K562 (cell line): ENCODE measurements around the gene KIAA0319L. TPM values are rescaled to one million over a fixed set of nuclear protein-coding genes. Genes with fewer than 3 reads are reported as not detected.

Experiments used
- BCL6 ChIP-seq: fragments of 250-450 bp; sonication (Bioruptor Pico); IDR thresholded peaks from 2 replicates; pipeline ENCODE4 v1.4.0; 2020
- E2F8 ChIP-seq: fragments of 450-650 bp; IDR thresholded peaks from 2 replicates; pipeline ENCODE4 v1.7.1; 2018; ENCODE audit warnings: mild to moderate bottlenecking, low read depth; ENCODE audit not compliant: partially characterized antibody
- ETV1 ChIP-seq: fragments of 450-650 bp; conservative IDR thresholded peaks from 2 replicates; pipeline ENCODE4 v1.6.1; 2016; ENCODE audit warnings: missing genetic modification characterization, control low read depth, low read depth, missing compliant biosample characterization
- MCM3 ChIP-seq: fragments of 450-650 bp; IDR thresholded peaks from 2 replicates; pipeline ENCODE4 v1.6.1; 2016
- MTA3 ChIP-seq: fragments of 450-650 bp; formaldehyde crosslinking; IDR thresholded peaks from 2 replicates; pipeline ENCODE4 v1.6.1; 2017; ENCODE audit warnings: mild to moderate bottlenecking, borderline replicate concordance
- SIN3A ChIP-seq, 2 experiments: fragments of 150-350 bp in 1 of 2; IDR thresholded peaks; 2 replicates each; pipeline ENCODE4 v1.6.1; 2011 to 2016; ENCODE audit warnings: borderline replicate concordance in 2 of 2, low read depth in 2 of 2, low read length in 2 of 2, mild to moderate bottlenecking in 2 of 2, moderate library complexity in 2 of 2; ENCODE audit not compliant: control insufficient read depth in 1 of 2
- SMAD3 ChIP-seq: fragments of 450-650 bp; formaldehyde crosslinking; conservative IDR thresholded peaks from 2 replicates; pipeline ENCODE4 v1.4.0; 2020; ENCODE audit warnings: mild to moderate bottlenecking
- TOE1 ChIP-seq, 2 experiments: fragments of 450-650 bp in 1 of 2; sonication (generic) in 1 of 2; formaldehyde crosslinking in 1 of 2; IDR thresholded peaks; 2 replicates each; pipeline versions ENCODE4 v1.7.1 to v1.8.0; 2016 to 2022; ENCODE audit warnings: borderline replicate concordance in 2 of 2, mild to moderate bottlenecking in 2 of 2, antibody characterized with exemption in 1 of 2, inconsistent platforms in 1 of 2, low read depth in 1 of 2, missing genetic modification reagents in 1 of 2, moderate library complexity in 1 of 2
- ZC3H4 ChIP-seq: sonication (generic); formaldehyde crosslinking; IDR thresholded peaks from 2 replicates; pipeline ENCODE4 v1.9.0; 2021; ENCODE audit warnings: missing genetic modification reagents, borderline replicate concordance
- ZNF224 ChIP-seq: sonication (generic); formaldehyde crosslinking; IDR thresholded peaks from 2 replicates; pipeline ENCODE4 v1.8.0; 2022; ENCODE audit warnings: mild to moderate bottlenecking, missing genetic modification reagents
- ZNF318 ChIP-seq, 2 experiments: fragments of 450-650 bp; IDR thresholded peaks; 2 replicates each; pipeline ENCODE4 v1.6.1; 2016; ENCODE audit warnings: mild to moderate bottlenecking in 2 of 2, borderline replicate concordance in 1 of 2, low read depth in 1 of 2, moderate library complexity in 1 of 2
- ZNF324 ChIP-seq: fragments of 250-450 bp; sonication (Bioruptor Pico); IDR thresholded peaks from 2 replicates; pipeline ENCODE4 v1.4.0; 2020; ENCODE audit warnings: mild to moderate bottlenecking
- ZNF778 ChIP-seq: fragments of 450-650 bp; formaldehyde crosslinking; IDR thresholded peaks from 2 replicates; pipeline ENCODE4 v1.4.0; 2020; ENCODE audit warnings: mild to moderate bottlenecking, moderate library complexity
- polyA plus RNA-seq, 8 experiments: library from polyadenylated mRNA; depleted of rRNA in 4 of 8; stranded (reverse) in 5 of 8; unstranded in 3 of 8; fragments of >200 nt; fragmentation: Nextera tagmentation in 2 of 8; fragmentation: Illumina TruSeq in 1 of 8; extraction: Ambion mirVana in 2 of 8; extraction: Trizol in 1 of 8; gene quantifications; 2 replicates each; pipeline versions ENCODE4 v1.2.1 to v1.2.3, GENCODE V29; 2011 to 2014; ENCODE audit warnings: inconsistent platforms in 1 of 8, missing spikeins in 1 of 8
- total RNA-seq, 7 experiments: library from RNA; depleted of rRNA in 6 of 7; stranded (reverse); fragments of >200 nt in 6 of 7; fragmentation: Illumina TruSeq in 2 of 7; extraction: Trizol in 2 of 7; gene quantifications; 2 replicates each; pipeline versions ENCODE4 v1.2.1 to v1.2.3, GENCODE V29; 2011 to 2021; ENCODE audit warnings: low replicate concordance in 1 of 7

Gene KIAA0319L
- total and polyA plus RNA-seq, 9 of the 15 experiments (the other 6 are each of a cell fraction or from before 2014, with no cell fraction given): 2.4 to 51.7 (median 27.4) TPM

- TF ChIP-seq E2F8 (peak; percentile 53), SIN3A (IDR thresholded peaks at IDR 0.05; ENCODE audit: borderline replicate concordance in 2 of 2, control insufficient read depth in 1 of 2, low read depth in 2 of 2, low read length in 2 of 2) (peak in 1 of 2 experiments; percentile 69), ZNF778 (no peak), ZNF324 (CRISPR knock-in tag) (0 out of 2 replicates have a peak, but pooled peaks have one; percentile 5), BCL6 (no peak), ZC3H4 (CRISPR knock-in tag) (no peak), ETV1 (tag) (peak; percentile 67; the same call in 1 of the 2 replicates), MTA3 (0 out of 2 replicates have a peak, but pooled peaks have one; percentile 83), ZNF318 (IDR thresholded peaks at IDR 0.05; ENCODE audit: borderline replicate concordance in 1 of 2, low read depth in 1 of 2) (no peak), SMAD3 (CRISPR knock-in tag) (no peak), ZNF224 (CRISPR knock-in tag) (no peak), TOE1 (IDR thresholded peaks at IDR 0.05; ENCODE audit: borderline replicate concordance) (0 out of 2 replicates have a peak, but pooled peaks have one; percentile 34), TOE1 (CRISPR knock-in tag; IDR thresholded peaks at IDR 0.05; ENCODE audit: borderline replicate concordance, low read depth) (no peak), MCM3 (no peak)
These were observed at the start of gene KIAA0319L (continued) for GRCh38 chr1:35557118-35557610.
